ENCODE results near the gene FXN.

FXN gene

GRCh38 chr9:69143291-69143690 is 107.7 kb downstream of the FXN start:
- no peak for DNase-seq

GRCh38 chr9:69145144-69145715 is 109.7 kb downstream of the FXN start:
- no peak for DNase-seq

GRCh38 chr9:69147041-69147834 is 111.7 kb downstream of the FXN start:
- DNase-seq: no peak

DNA sequence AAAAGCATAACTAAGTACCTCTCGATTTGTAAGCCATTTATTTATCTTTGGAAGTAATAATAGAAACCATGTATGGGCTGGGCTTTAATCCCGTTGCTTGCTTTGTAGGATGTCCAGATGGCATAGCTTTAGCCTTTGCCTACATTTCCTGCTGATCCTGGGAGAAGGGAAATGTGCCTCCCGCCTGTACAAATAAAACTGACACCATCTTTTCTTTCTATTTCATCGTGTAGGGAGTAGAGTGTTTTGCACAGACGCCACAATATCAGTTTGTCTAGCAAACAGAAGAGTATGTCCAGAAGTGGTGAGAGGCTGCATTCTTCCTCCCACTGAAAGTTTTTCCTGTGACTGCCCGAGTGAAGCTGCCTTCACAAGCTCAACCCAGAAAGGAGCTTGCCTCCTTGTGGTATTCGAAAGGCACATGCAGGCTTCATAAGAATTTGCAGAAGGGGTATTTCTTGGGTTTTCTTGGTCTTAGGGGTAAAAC is 113.8 kb downstream of the FXN start:
- DNase-seq: no peak

Data from inflammatory macrophage (primary cell).